Stimulated activated CD8-positive, alpha-beta memory T cell treated with anti-CD3 and anti-CD28 coated beads, Interleukin-4, amount 100 ng/mL, for 24 hours (primary cell): ENCODE results near the gene SLC35B1.

Experiments used
- DNase-seq: peaks from one replicate; pipeline ENCODE4 v3.0.0-alpha.2; 2020; ENCODE audit warnings: low read depth

Gene SLC35B1

GRCh38 chr17:49707608-49708514 is at the start of gene SLC35B1:
TSS of gene SLC35B1 (minus strand) at chr17:49707964. CDS start at chr17:49707833, 131 bp downstream.
- peak; percentile 98 for DNase-seq

GRCh38 chr17:49757151-49757777 is 49.5 kb upstream of the SLC35B1 start:
- DNase-seq, result no peak

- no peak for DNase-seq
These were observed 48.8 kb upstream of the SLC35B1 start for GRCh38 chr17:49756323-49757150.

- DNase-seq, result no peak
These were observed 48.0 kb upstream of the SLC35B1 start for GRCh38 chr17:49755663-49756283.

- DNase-seq, result no peak
These were observed 46.2 kb upstream of the SLC35B1 start for GRCh38 chr17:49753959-49754391.

DNA sequence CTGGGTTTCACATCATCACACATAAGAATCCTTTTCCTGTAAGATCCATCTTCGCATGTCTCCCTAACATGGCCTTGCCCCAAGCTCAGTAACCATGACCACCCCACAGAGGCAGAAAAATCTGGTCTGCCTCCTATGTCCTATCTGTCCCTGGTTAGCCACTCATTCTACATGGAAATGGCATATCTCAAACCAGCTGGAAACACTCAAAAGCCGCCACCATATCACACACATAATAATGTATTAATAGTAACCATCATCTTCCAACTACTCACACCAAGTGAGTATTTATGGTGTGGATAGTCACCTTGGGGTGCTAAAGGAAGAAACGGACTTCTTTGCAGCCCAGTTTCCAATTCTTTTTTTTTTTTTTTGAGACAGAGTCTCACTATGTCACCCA is 44.7 kb upstream of the SLC35B1 start:
- DNase-seq, result no peak

- no peak for DNase-seq
These were observed 42.0 kb upstream of the SLC35B1 start for GRCh38 chr17:49749730-49750129.

- DNase-seq, result peak; percentile 44
These were observed 41.0 kb upstream of the SLC35B1 start for GRCh38 chr17:49748791-49749190.

- DNase-seq, result no peak
These were observed 40.5 kb upstream of the SLC35B1 start for GRCh38 chr17:49748223-49748622.

- DNase-seq, result no peak
These were observed 39.9 kb upstream of the SLC35B1 start for GRCh38 chr17:49747632-49748031.

GRCh38 chr17:49746791-49747490 is 39.2 kb upstream of the SLC35B1 start:
- DNase-seq, result no peak

DNA sequence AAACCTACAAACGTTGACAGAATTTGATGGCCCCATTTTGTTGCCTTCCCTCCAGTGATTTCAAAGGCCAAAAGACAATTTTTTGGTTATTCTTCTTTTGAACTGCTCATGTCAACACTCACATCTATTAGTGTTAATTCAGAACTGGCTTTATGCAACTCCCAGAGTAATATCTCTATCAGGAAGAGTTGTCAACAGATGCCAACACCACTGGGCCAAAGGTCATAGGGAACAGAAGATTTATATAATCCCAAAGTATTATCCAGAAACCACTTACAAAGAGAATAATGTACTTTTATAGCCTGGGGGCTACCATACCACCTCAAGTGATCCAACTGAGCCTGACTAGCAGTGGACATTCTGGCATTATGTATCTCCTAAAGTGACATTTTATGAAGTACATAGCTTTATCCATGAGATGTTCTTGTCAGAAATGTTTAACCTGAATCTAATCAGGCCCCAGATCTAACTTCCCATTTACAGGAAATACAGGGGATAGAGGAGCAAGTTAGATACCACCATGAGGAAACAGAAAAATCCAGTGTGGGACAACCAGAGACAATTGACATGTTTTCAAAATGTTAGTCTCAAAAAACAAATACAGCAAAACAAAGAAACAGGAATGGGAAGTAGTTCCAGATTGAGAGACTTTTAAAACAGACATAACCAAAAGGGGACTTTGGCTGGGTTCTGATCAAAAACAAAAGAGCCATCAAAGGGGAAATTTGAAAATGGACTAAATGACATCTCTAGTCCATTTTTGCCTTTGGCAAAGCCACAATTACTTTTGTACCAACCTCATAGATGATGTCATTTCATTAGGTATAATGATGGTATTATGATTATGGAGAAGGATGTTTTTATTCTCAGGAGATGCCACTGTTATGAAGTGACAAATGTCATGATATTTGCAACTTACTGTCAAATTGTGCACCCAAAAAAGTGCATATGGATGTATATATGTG is 37.7 kb upstream of the SLC35B1 start:
- no peak for DNase-seq

DNA sequence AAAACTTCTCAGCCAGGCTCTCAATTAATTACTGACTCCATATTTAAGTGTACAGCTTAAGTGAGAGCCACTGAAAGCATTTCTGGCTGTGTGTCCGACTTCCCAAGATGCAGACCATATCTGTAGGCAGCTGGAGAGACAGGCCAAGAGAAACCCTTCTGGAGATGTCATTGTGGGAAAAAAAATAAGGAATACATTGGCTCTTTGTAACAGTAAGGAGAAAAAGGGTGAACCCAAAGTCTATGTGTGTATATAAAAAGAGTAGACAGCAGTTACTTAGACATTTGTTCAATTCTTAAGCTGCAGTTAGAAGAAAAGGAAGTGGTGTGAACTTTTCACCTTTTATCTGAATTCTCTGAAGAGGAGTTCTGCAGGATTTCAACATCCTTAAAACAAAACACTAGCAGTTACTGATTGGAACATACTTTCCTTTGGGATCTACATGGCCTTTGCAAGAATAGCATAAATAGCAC is 34.4 kb upstream of the SLC35B1 start:
- DNase-seq, result no peak

DNA sequence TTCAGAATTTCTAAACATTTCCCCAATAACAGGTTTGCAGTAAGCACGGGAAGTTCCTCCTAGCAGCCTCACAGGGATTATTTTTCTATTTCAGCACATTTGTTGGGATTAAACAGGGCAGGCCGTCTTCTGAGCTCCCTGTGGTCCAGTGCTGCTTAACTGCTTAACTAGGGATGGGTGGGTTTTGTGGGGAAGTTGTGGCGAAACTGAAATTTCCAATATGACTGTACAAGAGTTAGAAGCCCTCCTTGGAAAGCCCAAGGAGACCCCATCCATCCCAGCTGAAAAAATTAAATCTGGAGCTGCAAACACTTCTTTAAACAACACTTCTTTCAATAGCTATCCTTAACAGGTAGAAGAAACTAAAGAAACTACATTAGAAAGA is 33.9 kb upstream of the SLC35B1 start:
- no peak for DNase-seq

GRCh38 chr17:49741009-49741691 is 33.4 kb upstream of the SLC35B1 start:
- no peak for DNase-seq

GRCh38 chr17:49739641-49740271 is 32.0 kb upstream of the SLC35B1 start:
- DNase-seq, result peak; percentile 73

DNA sequence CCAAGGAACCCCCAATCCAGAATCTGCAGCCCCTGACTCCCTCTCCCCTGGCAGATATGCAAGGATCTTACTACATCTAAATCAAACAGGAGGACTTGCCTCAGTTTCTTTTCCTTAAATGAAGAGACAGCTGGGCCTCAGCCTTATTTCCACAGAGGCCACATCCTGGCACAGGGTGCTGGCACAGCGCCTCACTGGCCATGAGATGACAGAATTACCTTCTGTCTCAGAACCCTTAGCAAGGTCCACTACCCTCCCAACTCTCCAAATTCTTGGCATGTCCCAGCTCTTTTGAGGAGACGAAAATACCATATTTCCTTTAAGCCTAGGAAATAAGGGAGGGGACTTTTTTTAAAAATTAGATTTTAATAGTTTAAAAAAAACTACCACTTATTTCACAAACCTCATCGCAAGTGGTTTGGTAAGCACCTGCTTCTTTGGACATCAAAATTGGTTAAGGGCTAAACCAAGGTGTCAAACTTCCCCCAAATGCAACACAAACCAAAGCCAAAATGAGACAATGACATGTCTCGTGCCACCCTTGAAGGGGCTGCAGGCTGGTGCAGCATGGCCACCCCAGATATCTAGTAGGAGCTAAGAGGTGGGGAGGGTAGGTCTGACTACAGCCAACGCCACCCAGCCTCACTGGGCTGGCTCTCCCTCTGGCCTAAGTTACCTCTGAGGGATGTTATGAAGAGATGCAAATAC is 30.8 kb upstream of the SLC35B1 start:
- no peak for DNase-seq
